ENCODE measurements around the gene LSR. TPM values are rescaled to one million over a fixed set of nuclear protein-coding genes. Genes with fewer than 3 reads are reported as not detected.

LSR gene
- total RNA-seq, 6 experiments from 2014 or later: 96.6 to 138 (median 112) TPM

- H3K27ac ChIP-seq: no peak overlapping the region
- DNase-seq (no peak), ATAC-seq (no peak)
- no peak for TF ChIP-seq CTCF (IDR thresholded peaks at IDR 0.05)
- no peak for TF ChIP-seq POLR2A (IDR thresholded peaks at IDR 0.05)
- 77% methylated on average over 11 of the region's 17 CpGs for WGBS (ENCODE audit: insufficient coverage, low coverage, low lambda C conversion rate, missing lambda C conversion rate)
- H3K9me3 ChIP-seq: no peaks in the 10 kb centered on the region
- peaks cover 0 to 21% (median 5%) of the 10 kb centered on the region in 4 donors for H3K36me3 ChIP-seq
- no peak overlapping the region for H3K4me3 ChIP-seq
- H3K4me1 ChIP-seq: peaks cover 0 to 15% (median 6%) of the 10 kb centered on the region in 4 donors
- intact Hi-C loops (cut with DNase I): no loop called here
- no peaks in the 10 kb centered on the region for H3K27me3 ChIP-seq
Observed at GRCh38 chr19:35254341-35255297, 5.8 kb downstream of the LSR start.

- no peak for TF ChIP-seq POLR2A (IDR thresholded peaks at IDR 0.05)
- no peak for TF ChIP-seq CTCF (IDR thresholded peaks at IDR 0.05)
- DNase-seq: no peak
- WGBS (ENCODE audit: insufficient coverage, low coverage, low lambda C conversion rate, missing lambda C conversion rate): 62% methylated on average over 2 of the region's 2 CpGs
- no peaks in the 10 kb centered on the region for H3K9me3 ChIP-seq
- H3K27ac ChIP-seq: no peak overlapping the region
- intact Hi-C loops (cut with DNase I): no loop called here
- H3K36me3 ChIP-seq: peaks cover 0 to 16% (median 4%) of the 10 kb centered on the region in 4 donors
- no peak overlapping the region for H3K4me3 ChIP-seq
- no peak for ATAC-seq
- H3K27me3 ChIP-seq: no peaks in the 10 kb centered on the region
- H3K4me1 ChIP-seq: peaks cover 0 to 20% (median 6%) of the 10 kb centered on the region in 4 donors
Observed at GRCh38 chr19:35256566-35256965, 7.8 kb downstream of the LSR start.

- H3K4me3 ChIP-seq: no peak overlapping the region
- H3K9me3 ChIP-seq: no peaks in the 10 kb centered on the region
- H3K4me1 ChIP-seq: peaks cover 0 to 20% (median 6%) of the 10 kb centered on the region in 4 donors
- DNase-seq (no peak), ATAC-seq (no peak)
- 90% methylated on average over 5 of the region's 9 CpGs for WGBS (ENCODE audit: insufficient coverage, low coverage, low lambda C conversion rate, missing lambda C conversion rate)
- no peak for TF ChIP-seq CTCF (IDR thresholded peaks at IDR 0.05)
- TF ChIP-seq POLR2A (IDR thresholded peaks at IDR 0.05): no peak
- peaks cover 0 to 15% (median 4%) of the 10 kb centered on the region in 4 donors for H3K36me3 ChIP-seq
- no peak overlapping the region for H3K27ac ChIP-seq
- intact Hi-C loops (cut with DNase I): no loop called here
- no peaks in the 10 kb centered on the region for H3K27me3 ChIP-seq
Observed at GRCh38 chr19:35257113-35257461, 8.3 kb downstream of the LSR start.

GRCh38 chr19:35260694-35261304 lies 12.0 kb downstream of the LSR start:
- no peak overlapping the region for H3K4me3 ChIP-seq
- H3K36me3 ChIP-seq: peaks cover 0 to 11% (median 0%) of the 10 kb centered on the region in 4 donors
- no peak overlapping the region for H3K27ac ChIP-seq
- no peaks in the 10 kb centered on the region for H3K9me3 ChIP-seq
- H3K27me3 ChIP-seq: no peaks in the 10 kb centered on the region
- DNase-seq (peak in 1 of 3 donors; percentile 27), ATAC-seq (no peak)
- peaks cover 0 to 23% (median 6%) of the 10 kb centered on the region in 4 donors for H3K4me1 ChIP-seq
- TF ChIP-seq CTCF (IDR thresholded peaks at IDR 0.05) (no peak), POLR2A (IDR thresholded peaks at IDR 0.05) (no peak)
- 75% methylated on average over 8 of the region's 10 CpGs for WGBS (ENCODE audit: insufficient coverage, low coverage, low lambda C conversion rate, missing lambda C conversion rate)
- intact Hi-C loops (cut with DNase I): no loop called here
